Cortex of kidney (tissue), 1 donor: ENCODE data around the gene DUSP16.

ENCODE experiments used
- DNase-seq: peaks from one replicate; lab custom pipeline; 2025; lab: John Stamatoyannopoulos, UW

The DUSP16 gene

GRCh38 chr12:12468575-12468974, 94.1 kb downstream of the DUSP16 start:
- DNase-seq, result no peak

- no peak for DNase-seq
Observed at GRCh38 chr12:12467688-12468261, 94.9 kb downstream of the DUSP16 start.

- no peak for DNase-seq
Observed at GRCh38 chr12:12467264-12467663, 95.4 kb downstream of the DUSP16 start.

GRCh38 chr12:12466157-12466556, 96.5 kb downstream of the DUSP16 start:
- DNase-seq, result no peak

GRCh38 chr12:12465522-12465921, 97.1 kb downstream of the DUSP16 start:
- DNase-seq, result no peak

- DNase-seq, result no peak
Observed at GRCh38 chr12:12461923-12462315, 100.7 kb downstream of the DUSP16 start.

- DNase-seq, result no peak
Observed at GRCh38 chr12:12460935-12461922, 101.4 kb downstream of the DUSP16 start.

GRCh38 chr12:12456637-12457036, 106.0 kb downstream of the DUSP16 start:
- DNase-seq, result no peak

GRCh38 chr12:12454315-12454714, 108.3 kb downstream of the DUSP16 start:
- DNase-seq, result no peak

GRCh38 chr12:12453635-12454034, 109.0 kb downstream of the DUSP16 start:
- no peak for DNase-seq

- DNase-seq, result no peak
Observed at GRCh38 chr12:12452326-12452902, 110.2 kb downstream of the DUSP16 start.

GRCh38 chr12:12451098-12451497, 111.6 kb downstream of the DUSP16 start:
- no peak for DNase-seq

- no peak for DNase-seq
Observed at GRCh38 chr12:12450043-12450471, 112.6 kb downstream of the DUSP16 start.

- DNase-seq, result no peak
Observed at GRCh38 chr12:12449533-12450025, 113.1 kb downstream of the DUSP16 start.

- no peak for DNase-seq
Observed at GRCh38 chr12:12447837-12448236, 114.8 kb downstream of the DUSP16 start.

GRCh38 chr12:12447236-12447635, 115.4 kb downstream of the DUSP16 start:
- no peak for DNase-seq

- no peak for DNase-seq
Observed at GRCh38 chr12:12446786-12447185, 115.9 kb downstream of the DUSP16 start.

- no peak for DNase-seq
Observed at GRCh38 chr12:12445882-12446181, 116.8 kb downstream of the DUSP16 start.

- DNase-seq, result no peak
Observed at GRCh38 chr12:12445165-12445881, 117.3 kb downstream of the DUSP16 start.

GRCh38 chr12:12443431-12443878, 119.2 kb downstream of the DUSP16 start:
- DNase-seq, result no peak

GRCh38 chr12:12442548-12443071, 120.1 kb downstream of the DUSP16 start:
- no peak for DNase-seq
